ENCODE data around the gene FUBP3. TPM values are rescaled to one million over a fixed set of nuclear protein-coding genes. Genes with fewer than 3 reads are reported as not detected.
"Not testable (repeated sequence)": the region's sequence is repeated elsewhere in the genome, so short reads cannot be mapped to it uniquely, and the experiment has no call there.

FUBP3 gene
- total RNA-seq, 1 donor from 2014 or later: 21.9 TPM

GRCh38 chr9:130666393-130667119, 87.2 kb downstream of the FUBP3 start:
- ATAC-seq (no peak), DNase-seq (ENCODE audit: missing footprints) (peak; percentile 39)
- intact Hi-C loops (cut with DNase I): no loop called here

GRCh38 chr9:130667120-130667435, 87.7 kb downstream of the FUBP3 start:
- DNase-seq (ENCODE audit: missing footprints): peak; percentile 50
- intact Hi-C loops (cut with DNase I): no loop called here
- ATAC-seq: no peak

DNA sequence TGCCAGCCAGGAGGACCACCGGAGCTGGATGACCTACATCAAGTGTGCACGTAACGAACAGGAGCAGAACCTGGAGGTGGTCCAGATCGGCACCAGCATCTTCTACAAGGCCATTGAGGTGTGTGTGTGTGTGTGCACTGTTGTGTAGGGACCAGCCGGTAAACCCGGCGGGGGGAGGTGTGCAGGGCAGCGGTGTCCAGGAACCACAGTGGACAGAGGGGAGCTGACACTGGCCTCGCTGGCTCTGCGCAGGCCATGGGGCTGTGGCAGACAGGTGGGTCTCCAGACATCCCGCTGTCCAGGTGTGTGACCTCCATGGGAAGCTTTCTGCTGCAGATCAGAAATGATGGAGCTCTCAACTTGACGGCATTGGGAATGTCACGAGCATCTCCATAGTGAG, 88.8 kb downstream of the FUBP3 start:
- intact Hi-C loops (cut with DNase I): no loop called here
- peak; percentile 39 for DNase-seq (ENCODE audit: missing footprints)
- no peak for ATAC-seq

DNA sequence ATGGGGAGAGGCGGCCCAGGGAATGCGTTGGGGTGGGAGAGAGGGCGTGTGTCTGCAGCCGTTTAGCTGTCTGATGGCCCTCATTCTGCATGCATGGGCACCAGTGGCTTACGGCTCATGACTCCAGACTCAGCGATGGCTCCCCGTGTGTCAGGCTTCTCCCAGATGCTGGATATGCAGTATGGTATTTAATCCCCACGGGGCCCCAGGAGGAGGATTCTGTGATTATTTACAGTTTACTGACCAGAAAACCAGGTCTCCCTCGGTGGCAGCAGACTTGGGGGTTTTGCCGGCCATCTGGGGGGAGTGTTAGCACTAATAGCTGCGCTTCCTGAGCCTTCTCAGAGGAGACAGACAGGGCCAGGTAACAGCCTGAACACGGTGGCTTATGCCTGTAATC, 89.3 kb downstream of the FUBP3 start:
- peak; percentile 25 for DNase-seq (ENCODE audit: missing footprints)
- no peak for ATAC-seq
- intact Hi-C loops (cut with DNase I): no loop called here

DNA sequence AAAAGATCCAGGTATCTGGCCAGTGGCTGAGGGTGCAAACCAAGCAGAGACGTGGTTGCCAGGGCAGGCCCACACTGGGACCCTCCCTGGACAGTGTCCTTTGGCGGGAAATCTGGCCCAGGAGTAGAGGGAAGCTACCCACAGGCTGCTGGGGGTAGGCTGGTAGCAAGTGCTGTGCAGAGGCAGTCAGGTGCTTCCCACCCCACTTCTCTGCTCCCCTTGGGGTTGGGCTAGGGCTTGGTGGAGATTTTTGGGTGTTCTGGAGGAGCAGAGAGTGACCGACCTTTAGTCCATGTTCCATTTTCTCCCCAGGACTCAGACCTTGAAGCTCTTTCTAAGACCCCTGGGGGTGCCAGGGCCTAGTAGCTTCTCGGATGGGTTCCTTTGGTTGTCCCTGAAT, 90.6 kb downstream of the FUBP3 start:
- intact Hi-C loops (cut with DNase I): no loop called here
- DNase-seq (ENCODE audit: missing footprints) (peak; percentile 15), ATAC-seq (no peak)

DNA sequence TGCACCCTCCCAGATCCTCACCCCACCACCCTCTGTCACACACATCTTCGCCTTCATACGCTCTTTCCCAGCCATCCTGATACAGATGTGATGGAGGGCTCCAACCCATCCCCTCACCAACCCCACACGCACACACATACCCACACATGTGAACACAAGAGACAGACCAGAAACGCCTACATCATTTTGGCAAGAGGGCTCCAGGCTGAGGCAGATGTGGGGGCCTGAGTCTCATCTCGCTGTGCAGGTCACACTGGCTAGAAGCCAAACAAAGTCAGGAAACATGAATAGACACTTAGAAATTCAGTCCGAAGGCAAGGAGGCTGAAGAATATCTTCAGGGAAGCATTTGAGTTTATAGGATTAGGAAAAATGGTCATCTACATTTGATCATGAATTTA, 91.3 kb downstream of the FUBP3 start:
- intact Hi-C loops (cut with DNase I): no loop called here
- no peak for DNase-seq (ENCODE audit: missing footprints)
- no peak for ATAC-seq

GRCh38 chr9:130672466-130672865, 93.1 kb downstream of the FUBP3 start:
- ATAC-seq (no peak), DNase-seq (ENCODE audit: missing footprints) (peak; percentile 9)
- intact Hi-C loops (cut with DNase I): no loop called here

DNA sequence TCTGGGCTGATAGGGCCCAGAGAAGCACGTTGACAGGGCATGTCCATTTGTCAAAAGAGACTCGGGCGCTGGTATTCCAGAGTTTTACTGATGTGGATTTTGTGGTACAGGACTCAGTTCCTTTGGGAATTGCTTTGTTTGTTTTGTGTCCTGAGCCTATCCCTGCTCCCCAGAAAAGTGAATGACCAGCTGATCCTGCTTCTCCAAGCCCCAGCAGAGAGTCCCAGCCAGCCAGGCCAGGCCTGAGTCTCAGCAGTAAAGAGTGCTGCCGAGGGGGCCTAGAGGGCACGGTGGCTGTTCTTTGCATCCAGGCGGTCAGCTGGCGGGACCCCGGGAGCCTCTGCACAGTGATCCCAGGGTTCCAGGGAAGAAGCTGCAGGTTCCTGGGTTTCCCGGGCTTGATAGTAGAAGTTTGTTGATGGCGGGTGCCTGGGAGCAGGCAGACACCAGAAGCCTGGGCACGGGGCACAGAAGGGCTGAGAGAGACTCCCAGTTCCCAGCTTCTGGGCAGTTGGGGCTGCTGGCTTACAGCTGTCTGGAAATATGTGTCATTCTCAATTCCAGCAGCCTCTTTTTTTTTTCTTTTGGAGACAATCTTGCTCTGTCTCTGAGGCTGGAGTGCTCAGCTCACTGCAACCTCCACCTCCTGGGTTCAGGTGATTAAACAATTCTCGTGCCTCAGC, 93.7 kb downstream of the FUBP3 start:
- DNase-seq (ENCODE audit: missing footprints) (peak; percentile 35), ATAC-seq (no peak)
- intact Hi-C loops (cut with DNase I): no loop called here

DNA sequence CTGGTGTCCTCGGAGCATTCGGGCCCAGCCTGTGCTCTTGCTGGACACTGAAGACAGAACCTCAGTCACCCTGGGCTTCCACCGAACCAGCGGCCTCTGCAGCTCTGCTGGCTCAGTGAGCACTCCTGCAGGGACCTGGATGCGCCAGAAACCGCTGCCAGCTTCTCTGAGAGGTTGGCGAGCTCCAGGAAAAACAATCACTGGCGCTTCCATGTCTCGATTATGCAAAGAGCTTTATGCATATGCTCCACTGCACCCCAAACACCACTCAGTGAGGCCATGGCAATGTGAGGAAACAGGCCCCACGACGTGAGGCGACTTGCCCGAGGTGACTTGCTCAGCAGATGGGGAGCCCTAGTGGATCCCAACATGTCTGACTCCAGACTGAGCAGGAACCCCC, 96.0 kb downstream of the FUBP3 start:
- ATAC-seq (no peak), DNase-seq (ENCODE audit: missing footprints) (peak; percentile 61)
- intact Hi-C loops (cut with DNase I): no loop called here

DNA sequence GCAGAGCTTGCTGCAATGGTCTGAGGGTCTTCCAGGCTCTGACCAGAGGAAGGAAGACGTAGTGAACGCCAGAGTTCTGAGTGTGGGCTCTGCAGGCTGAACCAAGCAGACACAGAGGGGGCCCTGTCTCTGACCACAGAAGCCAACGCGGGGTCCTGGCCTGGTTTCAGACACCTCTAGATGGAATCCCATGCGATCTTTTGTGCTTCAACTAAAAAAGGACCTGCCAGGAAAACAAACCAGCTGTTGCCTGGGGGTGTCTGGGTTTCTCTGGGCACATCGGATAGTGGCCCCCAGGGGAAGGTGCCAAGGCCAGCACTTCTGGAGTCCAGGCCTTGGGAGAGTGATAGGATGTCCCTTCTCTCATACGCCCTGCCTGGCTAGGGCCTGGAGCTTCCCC, 97.9 kb downstream of the FUBP3 start:
- intact Hi-C loops (cut with DNase I): no loop called here
- DNase-seq (ENCODE audit: missing footprints): no peak
- ATAC-seq: no peak

DNA sequence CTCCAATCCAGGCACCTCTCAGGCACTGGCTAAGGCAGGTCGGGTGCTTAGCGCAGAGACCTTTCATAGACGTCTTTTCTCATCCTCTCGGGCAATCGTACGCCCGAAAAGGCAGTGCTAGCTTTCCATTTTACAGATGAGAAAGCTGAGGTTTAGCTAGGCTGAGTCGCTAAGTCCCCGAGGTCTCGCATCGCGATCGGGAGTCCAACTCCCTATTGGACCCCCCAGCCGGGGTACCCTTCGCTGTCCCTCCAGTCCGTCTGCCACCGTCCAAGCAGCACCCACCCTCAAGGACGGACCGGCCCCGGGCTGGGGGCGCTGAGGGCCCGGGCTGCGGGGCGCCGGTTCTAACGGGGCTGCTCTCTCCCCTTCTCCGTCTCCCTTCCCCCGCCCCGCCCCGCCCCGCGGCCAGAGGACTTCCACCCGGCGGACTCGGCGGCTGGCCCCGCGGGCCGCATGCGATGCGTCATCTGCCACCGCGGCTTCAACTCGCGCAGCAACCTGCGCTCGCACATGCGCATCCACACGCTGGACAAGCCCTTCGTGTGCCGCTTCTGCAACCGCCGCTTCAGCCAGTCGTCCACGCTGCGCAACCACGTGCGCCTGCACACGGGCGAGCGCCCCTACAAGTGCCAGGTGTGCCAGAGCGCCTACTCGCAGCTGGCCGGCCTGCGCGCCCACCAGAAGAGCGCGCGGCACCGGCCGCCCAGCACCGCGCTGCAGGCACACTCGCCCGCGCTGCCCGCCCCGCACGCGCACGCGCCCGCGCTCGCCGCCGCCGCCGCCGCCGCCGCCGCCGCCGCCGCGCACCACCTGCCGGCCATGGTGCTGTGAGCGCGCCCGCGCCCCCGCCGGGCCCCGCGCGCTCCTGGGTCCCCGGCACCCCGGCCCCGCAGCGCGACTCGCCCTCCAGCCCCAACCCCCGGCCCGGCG, 101.7 kb downstream of the FUBP3 start:
- ATAC-seq: peak; percentile 60
- intact Hi-C loops (cut with DNase I): loop anchor here (10.0 kb wide), 2 partner anchors 106 to 576 kb away; partner anchors contain the start of gene FUBP3
- DNase-seq (ENCODE audit: missing footprints): peak; percentile 88

- DNase-seq (ENCODE audit: missing footprints) (peak; percentile 69), ATAC-seq (no peak)
- intact Hi-C loops (cut with DNase I): loop anchor here (1.0 to 10.0 kb wide), 4 partner anchors 53 to 577 kb away; partner anchors contain the start of gene FUBP3
Measured at GRCh38 chr9:130681769-130682420, 102.5 kb downstream of the FUBP3 start.

DNA sequence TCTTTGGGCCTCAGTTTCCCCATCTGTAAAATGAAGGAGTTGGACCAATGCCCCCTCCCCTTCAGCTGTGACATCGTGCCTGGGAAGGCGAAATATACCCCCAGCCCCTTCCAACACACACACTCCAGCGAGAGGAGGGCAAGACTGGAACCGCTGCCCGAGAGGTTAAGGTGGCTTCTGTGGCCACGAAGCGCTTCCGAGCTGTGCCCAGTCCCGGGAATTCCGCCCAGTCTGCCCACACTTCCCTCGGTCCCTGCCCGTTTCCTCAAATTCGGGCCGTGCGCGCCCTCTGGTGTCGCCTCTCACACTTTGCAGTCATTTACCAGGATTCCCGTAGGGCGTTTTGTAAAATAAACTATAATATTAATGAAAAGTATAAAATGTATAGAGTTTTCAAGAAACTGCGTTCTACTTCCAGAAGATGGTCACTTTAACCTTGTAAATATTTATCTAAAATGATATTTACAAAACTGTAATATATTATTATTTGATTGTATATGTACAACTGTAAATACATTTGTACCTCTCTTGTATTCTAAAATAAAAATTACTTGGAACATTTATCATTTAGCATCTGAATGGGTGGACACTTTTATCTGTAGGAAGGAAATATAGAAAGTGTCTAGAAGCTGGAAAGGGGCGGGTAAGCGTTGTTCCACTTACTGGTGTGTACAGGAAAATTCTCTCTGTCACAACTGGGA, 103.2 kb downstream of the FUBP3 start:
- peak; percentile 74 for ATAC-seq
- peak; percentile 92 for DNase-seq (ENCODE audit: missing footprints)
- intact Hi-C loops (cut with DNase I): loop anchor here (1.0 to 10.0 kb wide), 4 partner anchors 53 to 578 kb away; partner anchors contain the start of gene FUBP3

DNA sequence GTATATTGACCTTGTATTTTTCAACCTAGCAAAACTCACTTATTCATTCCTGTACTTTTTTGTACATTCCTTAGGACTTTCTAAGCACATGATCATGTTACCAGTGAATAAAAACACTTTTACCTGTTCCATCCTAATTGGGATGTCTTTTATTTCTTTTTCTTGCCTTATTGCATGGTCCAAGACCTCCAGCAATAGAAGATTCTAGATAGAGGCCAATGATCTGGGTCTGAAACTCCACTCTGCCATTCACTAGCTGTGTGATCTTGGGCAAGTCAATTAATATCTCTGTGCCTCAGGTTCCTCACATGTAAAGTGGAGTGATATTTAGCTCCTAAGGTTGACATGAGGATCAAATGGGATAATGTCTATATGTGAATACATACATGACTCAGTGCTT, 105.7 kb downstream of the FUBP3 start:
- ATAC-seq (no peak), DNase-seq (ENCODE audit: missing footprints) (no peak)
- intact Hi-C loops (cut with DNase I): loop anchor here (10.0 kb wide), 2 partner anchors 110 to 580 kb away; partner anchors contain the start of gene FUBP3

DNA sequence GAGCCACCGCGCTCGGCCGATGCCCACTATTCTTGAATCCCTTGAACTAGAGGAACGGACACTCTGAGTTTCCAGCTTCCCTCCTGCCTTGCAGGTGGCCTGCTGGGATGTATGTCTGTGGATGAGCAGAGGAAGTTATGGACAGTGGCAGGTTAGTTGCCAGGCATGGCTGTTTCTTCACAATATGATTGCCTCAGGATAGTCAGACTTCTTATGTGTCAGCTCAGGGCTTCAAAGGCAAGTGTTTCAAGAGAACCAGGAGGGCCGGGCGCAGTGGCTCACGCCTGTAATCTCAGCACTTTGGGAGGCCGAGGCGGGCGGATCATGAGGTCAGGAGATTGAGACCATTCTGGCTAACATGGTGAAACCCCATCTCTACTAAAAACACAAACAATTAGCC, 106.6 kb downstream of the FUBP3 start:
- ATAC-seq; DNase-seq (ENCODE audit: missing footprints): not testable (repeated sequence)
- intact Hi-C loops (cut with DNase I): loop anchor here (10.0 kb wide), 2 partner anchors 111 to 581 kb away; partner anchors contain the start of gene FUBP3

GRCh38 chr9:130687615-130688014, 108.2 kb downstream of the FUBP3 start:
- ATAC-seq (no peak), DNase-seq (ENCODE audit: missing footprints) (no peak)
- intact Hi-C loops (cut with DNase I): loop anchor here (10.0 kb wide), 2 partner anchors 113 to 583 kb away; partner anchors contain the start of gene FUBP3

Data from Right ventricle myocardium inferior (tissue), 1 donor.